CD8-positive, alpha-beta memory T cell (primary cell): Measurements from ENCODE around the gene DCAF11. TPM values are rescaled to one million over a fixed set of nuclear protein-coding genes. Genes with fewer than 3 reads are reported as not detected.

Experiments used
- CTCF ChIA-PET: fragments of 350-600 bp; sonication (Branson Sonifier 250); formaldehyde crosslinking; loops from one replicate; lab custom pipeline; 2021; ENCODE audit warnings: antibody characterized with exemption; lab: Charles Lee
- POLR2A ChIA-PET: fragments of 350-600 bp; sonication (Branson Sonifier 250); formaldehyde crosslinking; loops from one replicate; lab custom pipeline; 2021; ENCODE audit warnings: antibody characterized with exemption; lab: Charles Lee
- DNase-seq, 5 donors: peaks; one replicate each; pipeline versions ENCODE4 v3.0.0 to v3.0.0-alpha.2; 2020 to 2022; ENCODE audit warnings: mixed read lengths in 1 of 5
- H3K27ac ChIP-seq: one replicate; pipeline ENCODE4 v1.7.0; 2013; ENCODE audit warnings: low read depth, mild to moderate bottlenecking, low read length, moderate library complexity
- H3K27me3 ChIP-seq: 2 replicates; pipeline ENCODE4 v1.7.0; 2013; ENCODE audit warnings: low read length, mild to moderate bottlenecking; ENCODE audit not compliant: insufficient read depth, poor library complexity, severe bottlenecking
- H3K36me3 ChIP-seq: 2 replicates; pipeline ENCODE4 v1.7.0; 2013; ENCODE audit warnings: mild to moderate bottlenecking, low read length, moderate library complexity; ENCODE audit not compliant: insufficient read depth
- H3K4me1 ChIP-seq: 2 replicates; pipeline ENCODE4 v1.7.0; 2013; ENCODE audit warnings: mild to moderate bottlenecking, low read length, moderate library complexity; ENCODE audit not compliant: insufficient read depth
- H3K4me3 ChIP-seq: 2 replicates; pipeline ENCODE4 v1.7.0; 2013; ENCODE audit warnings: mild to moderate bottlenecking, low read length
- H3K9me3 ChIP-seq: 2 replicates; pipeline ENCODE4 v1.7.0; 2013; ENCODE audit warnings: mild to moderate bottlenecking, low read length
- H3K27ac Mint-ChIP-seq, 8 donors: one replicate each; pipeline ENCODE4 v1.8.0; 2020 to 2021; ENCODE audit warnings: mixed read lengths in 8 of 8, mild to moderate bottlenecking in 6 of 8, inconsistent platforms in 3 of 8, moderate library complexity in 3 of 8
- H3K27me3 Mint-ChIP-seq, 2 donors: one replicate each; pipeline ENCODE4 v1.8.0; 2020 to 2021; ENCODE audit warnings: mixed read lengths in 2 of 2, mild to moderate bottlenecking in 1 of 2, moderate library complexity in 1 of 2
- H3K36me3 Mint-ChIP-seq, 3 donors: one replicate each; pipeline ENCODE4 v1.8.0; 2020 to 2021; ENCODE audit warnings: mixed read lengths in 3 of 3, inconsistent platforms in 1 of 3, mild to moderate bottlenecking in 1 of 3
- H3K4me1 Mint-ChIP-seq, 3 donors: one replicate each; pipeline ENCODE4 v1.8.0; 2020 to 2021; ENCODE audit warnings: mixed read lengths in 3 of 3, inconsistent platforms in 1 of 3, mild to moderate bottlenecking in 1 of 3
- H3K4me3 Mint-ChIP-seq, 7 donors: one replicate each; pipeline ENCODE4 v1.8.0; 2020 to 2021; ENCODE audit warnings: mixed read lengths in 7 of 7, mild to moderate bottlenecking in 6 of 7, moderate library complexity in 4 of 7, inconsistent platforms in 2 of 7
- H3K9me3 Mint-ChIP-seq, 5 donors: one replicate each; pipeline ENCODE4 v1.8.0; 2020 to 2022; ENCODE audit warnings: mixed read lengths in 5 of 5, mild to moderate bottlenecking in 3 of 5, moderate library complexity in 2 of 5, inconsistent platforms in 1 of 5
- polyA plus RNA-seq: library from polyadenylated mRNA; unstranded; fragments of 300-500 nt; fragmentation: Illumina TruSeq; gene quantifications from one replicate; pipeline ENCODE4 v1.2.3, GENCODE V29; 2021
- total RNA-seq, 2 experiments: library from RNA; stranded (reverse); gene quantifications; one replicate each; pipeline ENCODE4 v1.2.3, GENCODE V29; 2021

The DCAF11 gene
- total and polyA plus RNA-seq, 3 experiments from 2014 or later = 69.0 to 83.9 (median 72.4) TPM

DNA sequence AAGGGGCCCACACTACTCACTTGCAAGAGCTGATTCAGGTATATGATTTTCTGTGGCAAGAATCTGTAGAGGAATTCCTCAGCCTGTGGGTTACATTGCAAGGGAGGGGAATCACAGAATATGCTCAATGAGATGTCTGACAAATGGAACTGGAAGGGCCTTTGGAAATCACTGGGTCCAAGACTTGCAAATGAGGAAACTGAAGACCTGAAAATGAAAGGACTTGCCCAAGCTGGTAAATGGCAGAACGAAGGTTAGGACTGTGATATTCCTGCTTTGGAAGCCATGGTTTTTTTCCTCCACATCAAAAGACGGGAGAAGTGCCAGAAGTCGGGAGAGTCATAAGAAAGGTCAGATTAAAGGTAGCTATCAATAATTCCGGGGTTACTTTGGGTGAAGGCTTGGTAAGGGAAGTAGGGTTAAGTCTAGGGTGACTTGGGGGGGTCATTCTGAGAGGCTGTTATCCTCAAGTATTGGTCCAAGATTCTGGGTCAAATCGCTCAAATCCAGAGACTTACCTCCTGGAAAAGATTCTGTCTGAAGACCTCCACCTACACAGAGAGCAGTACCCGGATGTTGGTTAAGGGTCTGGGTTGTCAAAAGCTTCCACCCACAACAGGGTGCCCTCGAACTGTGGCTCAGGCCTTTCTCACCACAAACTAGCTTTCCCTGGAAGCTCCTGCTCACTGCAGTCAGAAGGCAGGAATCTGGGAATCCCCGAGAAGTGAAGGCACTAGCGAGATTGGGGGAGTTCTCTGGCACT, 31.3 kb downstream of the DCAF11 start:
- Histone ChIP-seq H3K4me1 (peaks cover 57% of the 10 kb centered on the region), H3K9me3 (no peaks in the 10 kb centered on the region), H3K36me3 (peaks cover 43% of the 10 kb centered on the region), H3K27ac (peak overlapping the region; percentile 78), H3K4me3 (peak overlapping the region; percentile 99), H3K27me3 (no peaks in the 10 kb centered on the region)
- Mint-ChIP-seq H3K4me1 (peaks cover 50 to 75% (median 75%) of the 10 kb centered on the region in 3 donors), H3K4me3 (peak overlapping the region; percentile 86 to 100 (median 98)), H3K9me3 (no peaks in the 10 kb centered on the region), H3K36me3 (peaks cover 0 to 78% (median 4%) of the 10 kb centered on the region in 3 donors), H3K27me3 (no peaks in the 10 kb centered on the region), H3K27ac (peak overlapping the region; percentile 76 to 99 (median 96))
- no peak for DNase-seq
- POLR2A ChIA-PET = interaction anchor here (0.9 to 3.2 kb wide), 7 partner anchors 9 to 96 kb away, joined by 3 to 36 read pairs (median 7); partner anchors contain the start of genes DCAF11, IPO4, IRF9 and NRL
- CTCF ChIA-PET = interaction anchor here (0.9 to 4.5 kb wide), 11 partner anchors 10 to 844 kb away, joined by 3 to 50 read pairs (median 4); partner anchors contain the start of genes DCAF11, IRF9, MDP1 and NRL

DNA sequence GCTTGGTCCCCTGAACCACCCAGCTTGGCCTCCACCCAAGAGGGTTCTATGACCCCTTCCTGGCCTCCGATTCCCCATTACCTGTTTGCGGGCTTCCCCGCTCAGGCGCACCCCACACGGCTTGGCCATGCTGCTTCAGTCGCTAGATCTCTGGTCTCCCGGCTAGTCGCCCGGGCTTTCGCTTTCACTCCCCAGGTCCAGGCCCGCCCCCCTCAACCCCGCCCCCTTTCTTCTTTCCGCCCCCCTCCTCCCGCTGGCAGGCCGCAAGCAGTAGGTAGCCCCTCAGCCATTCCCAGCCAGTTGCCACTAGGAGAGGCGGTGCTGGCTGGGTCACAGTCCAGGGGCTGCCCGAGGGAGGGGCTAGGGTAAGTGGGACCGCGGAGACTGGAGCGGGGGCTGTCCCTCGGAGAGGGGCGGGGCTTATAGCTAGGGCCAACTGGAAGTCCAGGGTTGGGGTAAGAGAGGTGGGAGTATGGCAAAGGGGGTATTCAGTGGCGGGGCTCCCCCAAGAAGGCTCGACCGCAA, 31.9 kb downstream of the DCAF11 start, which contains the start of gene PSME2:
Gene PSME2, minus strand, starts transcription at position 158 of the 525 bp plus-strand sequence. Its CDS starts 29 bp downstream, at position 129.
- Mint-ChIP-seq H3K9me3 (no peaks in the 10 kb centered on the region), H3K36me3 (peaks cover 0 to 78% (median 4%) of the 10 kb centered on the region in 3 donors), H3K27me3 (no peaks in the 10 kb centered on the region), H3K4me3 (peak within 1 kb of the TSS; percentile 86 to 100 (median 98)), H3K4me1 (peaks cover 48 to 73% (median 73%) of the 10 kb centered on the region in 3 donors), H3K27ac (peak within 1 kb of the TSS; percentile 76 to 99 (median 96))
- H3K27ac ChIP-seq = peak within 1 kb of the TSS; percentile 78
- H3K36me3 ChIP-seq = peaks cover 49% of the 10 kb centered on the region
- H3K4me3 ChIP-seq = peak within 1 kb of the TSS; percentile 99
- POLR2A ChIA-PET = interaction anchor here (0.8 to 3.2 kb wide), 10 partner anchors 9 to 125 kb away, joined by 3 to 36 read pairs (median 5); partner anchors contain the start of genes DCAF11, IPO4, IRF9 and NRL
- CTCF ChIA-PET = interaction anchor here (0.8 to 4.5 kb wide), 15 partner anchors 10 to 844 kb away, joined by 3 to 50 read pairs (median 4); partner anchors contain the start of genes CHMP4A, DCAF11, IRF9 and MDP1
- H3K4me1 ChIP-seq = peaks cover 57% of the 10 kb centered on the region
- no peaks in the 10 kb centered on the region for H3K27me3 ChIP-seq
- peak; percentile 77 to 91 (median 85) for DNase-seq
- no peaks in the 10 kb centered on the region for H3K9me3 ChIP-seq

DNA sequence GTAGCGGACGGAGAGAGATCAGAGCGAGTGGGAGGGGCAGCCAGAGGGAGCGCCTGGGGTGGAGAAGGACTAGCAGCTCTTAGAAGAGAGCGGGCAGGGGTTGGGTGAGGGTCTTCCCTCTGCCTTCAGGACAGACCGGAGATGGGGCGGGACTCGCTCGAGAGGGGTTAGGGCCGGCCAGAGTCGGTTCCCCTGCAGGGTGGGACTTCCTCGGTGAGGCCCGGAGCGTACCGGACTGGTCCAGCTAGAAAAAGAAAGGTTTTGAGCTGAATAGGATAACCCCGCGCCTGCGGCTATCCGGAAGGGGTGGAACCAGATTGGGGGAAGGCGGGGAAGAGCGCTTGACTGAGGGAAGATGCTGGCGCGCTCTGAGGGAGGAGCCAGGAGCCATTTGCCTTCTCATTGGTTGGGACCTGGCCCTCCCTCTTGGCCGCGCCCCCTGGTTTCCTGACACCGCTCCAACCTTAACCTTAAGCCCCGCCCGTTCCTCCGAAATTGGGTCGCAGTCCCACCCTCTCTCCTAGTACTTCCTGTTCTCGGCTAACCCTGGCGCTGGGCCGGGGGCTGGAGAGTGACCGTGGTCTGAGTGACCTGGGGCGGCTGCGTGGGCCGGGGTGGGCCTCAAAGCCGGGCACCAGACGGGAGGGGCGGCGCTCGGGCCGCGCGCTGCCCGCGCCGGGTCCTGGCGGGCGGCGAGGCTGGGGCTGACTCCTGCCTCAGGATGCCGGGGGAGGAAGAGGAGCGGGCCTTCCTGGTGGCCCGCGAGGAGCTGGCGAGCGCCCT, 32.6 kb downstream of the DCAF11 start, which contains the start of gene RNF31:
Gene RNF31, plus strand, starts transcription at position 521 of the 783 bp plus-strand sequence. Its CDS starts 201 bp downstream, at position 722.
- H3K4me1 ChIP-seq = peaks cover 53% of the 10 kb centered on the region
- DNase-seq = peak; percentile 96 to 98 (median 97)
- H3K27ac ChIP-seq = peak within 1 kb of the TSS; percentile 78
- peaks cover 55% of the 10 kb centered on the region for H3K36me3 ChIP-seq
- Mint-ChIP-seq H3K27me3 (no peaks in the 10 kb centered on the region), H3K27ac (peak within 1 kb of the TSS; percentile 76 to 99 (median 96)), H3K4me3 (peak within 1 kb of the TSS; percentile 86 to 100 (median 98)), H3K9me3 (no peaks in the 10 kb centered on the region), H3K4me1 (peaks cover 45 to 70% (median 68%) of the 10 kb centered on the region in 3 donors), H3K36me3 (peaks cover 0 to 80% (median 7%) of the 10 kb centered on the region in 3 donors)
- no peaks in the 10 kb centered on the region for H3K9me3 ChIP-seq
- CTCF ChIA-PET = interaction anchor here (0.8 to 4.5 kb wide), 14 partner anchors 9 to 845 kb away, joined by 3 to 50 read pairs (median 4); partner anchors contain the start of genes CHMP4A, IRF9, MDP1 and PSME1
- POLR2A ChIA-PET = interaction anchor here (0.8 to 3.2 kb wide), 12 partner anchors 10 to 124 kb away, joined by 3 to 36 read pairs (median 5); partner anchors contain the start of genes DCAF11, IPO4, IRF9 and NRL
- no peaks in the 10 kb centered on the region for H3K27me3 ChIP-seq
- H3K4me3 ChIP-seq = peak within 1 kb of the TSS; percentile 99

DNA sequence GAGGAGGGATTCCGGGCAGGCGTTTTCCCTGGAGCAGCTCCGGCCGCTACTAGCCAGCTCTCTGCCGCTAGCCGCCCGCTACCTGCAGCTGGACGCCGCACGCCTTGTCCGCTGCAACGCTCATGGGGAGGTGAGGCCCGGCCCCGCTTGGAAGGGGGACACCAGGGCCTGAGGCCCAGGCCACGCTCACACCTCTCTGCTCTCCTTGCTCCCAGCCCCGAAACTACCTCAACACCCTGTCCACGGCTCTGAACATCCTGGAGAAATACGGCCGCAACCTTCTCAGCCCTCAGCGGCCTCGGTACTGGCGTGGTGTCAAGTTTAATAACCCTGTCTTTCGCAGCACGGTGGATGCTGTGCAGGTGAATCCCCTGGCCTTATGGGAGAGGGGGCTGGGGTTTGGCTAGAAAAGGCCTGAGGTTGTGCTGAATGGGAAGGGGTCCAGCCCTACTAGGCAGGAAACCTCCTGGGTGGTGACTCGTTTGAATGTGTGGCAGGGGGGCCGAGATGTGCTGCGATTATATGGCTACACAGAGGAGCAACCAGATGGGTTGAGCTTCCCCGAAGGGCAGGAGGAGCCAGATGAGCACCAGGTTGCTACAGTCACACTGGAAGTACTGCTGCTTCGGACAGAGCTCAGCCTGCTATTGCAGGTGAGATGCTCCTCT, 33.3 kb downstream of the DCAF11 start:
- Mint-ChIP-seq H3K4me3 (peak overlapping the region; percentile 86 to 100 (median 95)), H3K4me1 (peaks cover 45 to 66% (median 64%) of the 10 kb centered on the region in 3 donors), H3K9me3 (no peaks in the 10 kb centered on the region), H3K27ac (peak overlapping the region; percentile 74 to 97 (median 88)), H3K36me3 (peaks cover 0 to 81% (median 7%) of the 10 kb centered on the region in 3 donors), H3K27me3 (no peaks in the 10 kb centered on the region)
- peaks cover 59% of the 10 kb centered on the region for H3K36me3 ChIP-seq
- H3K4me3 ChIP-seq = peak overlapping the region; percentile 99
- peak overlapping the region; percentile 78 for H3K27ac ChIP-seq
- POLR2A ChIA-PET = interaction anchor here (0.6 to 3.2 kb wide), 6 partner anchors 11 to 47 kb away, joined by 3 to 36 read pairs (median 6); partner anchors contain the start of genes DCAF11, IRF9, NRL and PSME1
- peaks cover 49% of the 10 kb centered on the region for H3K4me1 ChIP-seq
- CTCF ChIA-PET = interaction anchor here (0.9 to 4.5 kb wide), 10 partner anchors 9 to 95 kb away, joined by 3 to 50 read pairs (median 6); partner anchors contain the start of genes CHMP4A, IRF9, PSME1 and TINF2
- DNase-seq = no peak
- no peaks in the 10 kb centered on the region for H3K27me3 ChIP-seq
- no peaks in the 10 kb centered on the region for H3K9me3 ChIP-seq

DNA sequence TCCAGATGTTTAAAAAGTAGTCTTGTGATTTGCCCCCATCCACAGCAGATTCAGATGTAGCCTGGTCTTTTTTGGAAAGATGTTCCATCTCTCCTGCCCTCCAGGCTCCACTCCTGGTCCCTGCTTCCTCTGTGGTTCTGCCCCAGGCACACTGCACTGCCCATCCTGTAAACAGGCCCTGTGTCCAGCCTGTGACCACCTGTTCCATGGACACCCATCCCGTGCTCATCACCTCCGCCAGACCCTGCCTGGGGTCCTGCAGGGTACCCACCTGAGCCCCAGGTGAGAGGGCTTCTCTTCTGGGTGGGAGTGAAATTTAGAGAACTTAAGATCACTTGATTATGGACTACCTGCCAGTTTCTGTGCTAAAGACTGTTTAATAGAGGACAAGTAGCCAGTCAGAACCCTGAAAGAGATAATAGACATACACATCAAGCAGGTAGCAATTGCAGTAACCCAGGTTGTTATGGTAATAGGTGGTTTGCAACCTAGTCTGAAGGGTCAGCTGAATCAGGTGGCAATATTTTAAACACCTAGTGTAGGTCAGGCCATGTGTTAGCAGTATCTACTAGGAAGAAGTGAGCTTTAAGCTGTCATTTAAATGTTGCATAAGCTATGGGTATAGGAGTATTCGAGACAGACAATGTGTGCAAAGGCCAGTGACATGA, 34.9 kb downstream of the DCAF11 start:
- no peak overlapping the region for H3K27ac ChIP-seq
- H3K9me3 ChIP-seq = no peaks in the 10 kb centered on the region
- ChIA-PET POLR2A (interaction anchor here (0.6 kb wide), 1 partner anchor 27 kb away, joined by 3 read pairs; no protein-coding TSS in a partner anchor), CTCF (interaction anchor here (1.4 to 3.7 kb wide), 4 partner anchors 11 to 68 kb away, joined by 3 to 36 read pairs (median 6); partner anchors contain the start of genes IPO4 and IRF9)
- Mint-ChIP-seq H3K4me3 (peak overlapping the region; percentile 23 to 98 (median 85)), H3K36me3 (peaks cover under 1 to 70% (median 4%) of the 10 kb centered on the region in 3 donors), H3K4me1 (peaks cover 37 to 56% (median 51%) of the 10 kb centered on the region in 3 donors), H3K27ac (peak overlapping the region in 5 of 8 donors; percentile 40 to 96 (median 79)), H3K9me3 (no peaks in the 10 kb centered on the region), H3K27me3 (no peaks in the 10 kb centered on the region)
- peaks cover 43% of the 10 kb centered on the region for H3K4me1 ChIP-seq
- H3K27me3 ChIP-seq = no peaks in the 10 kb centered on the region
- no peak for DNase-seq
- H3K36me3 ChIP-seq = peaks cover 48% of the 10 kb centered on the region
- no peak overlapping the region for H3K4me3 ChIP-seq

DNA sequence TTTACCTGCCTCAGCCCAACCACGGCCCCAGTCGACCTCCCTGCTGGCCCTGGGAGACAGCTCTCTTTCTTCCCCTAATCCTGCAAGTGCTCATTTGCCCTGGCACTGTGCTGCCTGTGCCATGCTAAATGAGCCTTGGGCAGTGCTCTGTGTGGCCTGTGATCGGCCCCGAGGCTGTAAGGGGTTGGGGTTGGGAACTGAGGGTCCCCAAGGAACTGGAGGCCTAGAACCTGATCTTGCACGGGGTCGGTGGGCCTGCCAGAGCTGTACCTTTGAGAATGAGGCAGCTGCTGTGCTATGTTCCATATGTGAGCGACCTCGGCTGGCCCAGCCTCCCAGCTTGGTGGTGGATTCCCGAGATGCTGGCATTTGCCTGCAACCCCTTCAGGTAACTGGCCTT, 35.5 kb downstream of the DCAF11 start:
- Mint-ChIP-seq H3K27me3 (no peaks in the 10 kb centered on the region), H3K27ac (no peak overlapping the region), H3K4me1 (peaks cover 35 to 54% (median 45%) of the 10 kb centered on the region in 3 donors), H3K9me3 (no peaks in the 10 kb centered on the region), H3K36me3 (peaks cover 3 to 72% (median 3%) of the 10 kb centered on the region in 3 donors), H3K4me3 (peak overlapping the region in 2 of 7 donors; percentile 12 to 98)
- ChIA-PET POLR2A (interaction anchor here (0.6 kb wide), 1 partner anchor 27 kb away, joined by 3 read pairs; no protein-coding TSS in a partner anchor), CTCF (interaction anchor here (1.1 to 3.7 kb wide), 4 partner anchors 11 to 69 kb away, joined by 3 to 36 read pairs (median 6); partner anchors contain the start of genes IRF9 and PSME1)
- Histone ChIP-seq H3K9me3 (no peaks in the 10 kb centered on the region), H3K36me3 (peaks cover 48% of the 10 kb centered on the region), H3K4me1 (peaks cover 36% of the 10 kb centered on the region), H3K27ac (no peak overlapping the region), H3K27me3 (no peaks in the 10 kb centered on the region), H3K4me3 (no peak overlapping the region)
- no peak for DNase-seq
